GM20000 (cell line): Measurements from ENCODE around the gene FBP1.
"Not testable (repeated sequence)": the region's sequence is repeated elsewhere in the genome, so short reads cannot be mapped to it uniquely, and the experiment has no call there.

Experiments
- DNase-seq: peaks from one replicate; pipeline ENCODE4 v3.0.0; 2012; ENCODE audit warnings: low spot score
- TF ChIP-seq, protein P1 (sequence below): IDR thresholded peaks from 2 replicates; pipeline ENCODE4 v1.5.1; 2012; ENCODE audit warnings: mild to moderate bottlenecking, control low read depth; ENCODE audit errors: extremely low read depth, missing control alignments

The FBP1 gene

DNA sequence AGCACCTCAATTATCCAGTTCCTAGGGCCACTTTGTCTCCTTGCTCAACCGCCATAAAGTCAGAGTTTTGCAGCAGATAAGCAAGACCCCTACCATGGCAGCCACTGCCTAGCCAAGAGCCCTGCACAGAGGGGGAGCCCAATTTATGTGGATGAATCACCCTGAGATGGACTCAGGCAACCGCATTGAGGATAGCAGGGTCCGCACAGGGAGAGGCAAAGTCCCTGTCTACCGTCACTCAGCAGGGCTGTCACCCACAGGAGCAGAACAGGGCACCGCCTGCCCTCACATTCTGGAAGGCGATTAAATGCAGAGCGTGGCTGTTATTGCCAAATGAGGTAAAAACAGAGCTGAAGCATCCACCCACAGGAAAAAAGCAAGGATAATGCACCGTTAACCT is 47.4 kb downstream of the FBP1 start:
- TF ChIP-seq, protein P1, sequence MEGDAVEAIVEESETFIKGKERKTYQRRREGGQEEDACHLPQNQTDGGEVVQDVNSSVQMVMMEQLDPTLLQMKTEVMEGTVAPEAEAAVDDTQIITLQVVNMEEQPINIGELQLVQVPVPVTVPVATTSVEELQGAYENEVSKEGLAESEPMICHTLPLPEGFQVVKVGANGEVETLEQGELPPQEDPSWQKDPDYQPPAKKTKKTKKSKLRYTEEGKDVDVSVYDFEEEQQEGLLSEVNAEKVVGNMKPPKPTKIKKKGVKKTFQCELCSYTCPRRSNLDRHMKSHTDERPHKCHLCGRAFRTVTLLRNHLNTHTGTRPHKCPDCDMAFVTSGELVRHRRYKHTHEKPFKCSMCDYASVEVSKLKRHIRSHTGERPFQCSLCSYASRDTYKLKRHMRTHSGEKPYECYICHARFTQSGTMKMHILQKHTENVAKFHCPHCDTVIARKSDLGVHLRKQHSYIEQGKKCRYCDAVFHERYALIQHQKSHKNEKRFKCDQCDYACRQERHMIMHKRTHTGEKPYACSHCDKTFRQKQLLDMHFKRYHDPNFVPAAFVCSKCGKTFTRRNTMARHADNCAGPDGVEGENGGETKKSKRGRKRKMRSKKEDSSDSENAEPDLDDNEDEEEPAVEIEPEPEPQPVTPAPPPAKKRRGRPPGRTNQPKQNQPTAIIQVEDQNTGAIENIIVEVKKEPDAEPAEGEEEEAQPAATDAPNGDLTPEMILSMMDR = no peak
- DNase-seq = no peak

DNA sequence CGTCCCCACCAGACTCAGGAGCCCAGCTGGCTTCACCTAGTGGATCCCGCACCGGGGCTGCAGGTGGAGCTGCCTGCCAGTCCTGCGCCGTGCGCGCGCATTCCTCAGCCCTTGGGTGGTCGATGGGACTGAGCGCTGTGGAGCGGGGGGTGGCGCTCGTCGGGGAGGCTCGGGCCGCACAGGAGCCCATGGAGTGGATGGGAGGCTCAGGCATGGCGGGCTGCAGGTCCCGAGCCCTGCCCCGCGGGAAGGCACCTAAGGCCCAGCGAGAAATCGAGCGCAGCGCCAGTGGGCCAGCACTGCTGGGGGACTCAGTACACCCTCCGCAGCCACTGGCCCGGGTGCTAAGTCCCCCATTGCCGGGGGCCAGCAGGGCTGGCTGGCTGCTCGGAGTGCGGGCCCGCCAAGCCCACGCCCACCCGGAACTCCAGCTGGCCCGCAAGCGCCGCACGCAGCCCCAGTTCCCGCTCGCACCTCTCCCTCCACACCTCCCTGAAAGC is 48.2 kb downstream of the FBP1 start:
- DNase-seq = not testable (repeated sequence)

DNA sequence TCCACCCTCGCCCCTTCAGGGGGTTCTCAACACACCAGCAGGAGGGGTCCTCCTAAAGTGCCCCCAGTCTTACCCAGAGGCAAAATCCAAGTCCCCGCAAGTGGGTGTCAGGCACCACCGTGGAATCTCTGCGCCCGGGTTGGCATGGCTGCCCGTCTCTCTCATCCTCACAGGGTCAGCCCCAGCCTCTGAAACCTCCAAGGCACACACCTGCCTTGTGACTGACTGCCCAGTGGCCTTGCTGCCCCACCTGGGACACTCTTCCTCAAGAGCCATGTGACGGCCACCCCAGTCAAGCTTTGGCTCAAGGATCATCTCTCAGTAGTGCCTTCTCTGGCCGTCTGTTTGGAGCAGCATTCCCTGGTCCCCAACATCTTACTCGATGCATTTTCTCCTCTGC is 50.6 kb downstream of the FBP1 start:
- TF ChIP-seq, protein P1 = no peak
- no peak for DNase-seq

DNA sequence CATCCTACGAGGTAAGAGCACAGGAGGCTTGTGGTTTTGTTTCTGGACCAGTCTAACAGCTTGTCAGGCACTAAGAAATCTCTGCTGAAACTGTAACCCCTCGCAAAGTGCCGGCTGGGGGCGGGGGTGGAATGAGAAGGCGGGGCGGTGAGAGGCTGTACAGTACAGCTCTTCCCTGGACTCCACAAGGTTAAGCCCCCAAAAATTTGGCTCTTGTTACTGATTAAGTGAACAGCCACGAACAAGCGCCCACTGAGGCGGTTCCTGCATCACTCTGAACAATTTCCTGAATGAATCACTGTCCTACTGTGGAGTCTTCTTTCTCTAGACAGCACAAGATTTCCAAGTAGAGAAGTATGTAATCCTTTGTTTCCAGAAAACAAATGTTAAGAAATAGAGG is 52.5 kb downstream of the FBP1 start:
- TF ChIP-seq, protein P1 = no peak
- DNase-seq = no peak

DNA sequence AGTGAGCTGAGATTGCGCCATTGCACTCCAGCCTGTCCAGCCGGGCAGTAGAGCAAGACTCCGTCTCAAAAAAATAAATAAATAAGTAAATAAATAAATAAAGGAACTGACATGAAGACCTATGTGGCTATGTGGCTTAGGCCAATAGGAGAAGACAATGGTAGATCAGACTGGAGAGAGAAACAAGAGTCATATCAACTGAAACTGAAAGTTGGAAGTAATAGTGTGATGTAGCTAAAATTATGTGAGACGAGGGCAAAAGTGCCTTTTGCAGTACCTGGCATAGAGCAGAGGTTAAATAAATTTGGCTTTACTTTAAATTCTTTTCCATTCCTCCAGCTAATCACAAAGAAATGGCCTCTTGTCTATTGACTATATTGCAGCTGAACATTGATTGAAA is 53.0 kb downstream of the FBP1 start:
- no peak for DNase-seq
- TF ChIP-seq, protein P1 = no peak

DNA sequence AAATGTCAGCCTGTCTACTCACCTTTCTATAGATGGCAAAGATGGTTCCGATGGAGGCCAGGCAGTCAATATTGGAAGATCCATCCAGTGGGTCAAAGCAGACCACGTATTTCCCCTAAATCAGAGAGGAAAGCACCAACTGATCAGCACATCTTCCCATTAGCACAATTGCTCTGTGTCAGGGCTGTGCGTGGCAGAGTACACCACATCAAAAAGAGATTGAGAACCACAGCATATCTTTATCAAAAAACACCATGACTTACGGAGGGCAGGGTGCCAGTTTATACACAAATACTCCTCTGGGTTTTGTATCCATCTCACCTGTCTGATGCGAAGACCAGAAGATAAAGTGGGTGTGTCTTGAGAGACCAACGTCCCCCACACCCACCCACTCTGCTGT is 54.8 kb downstream of the FBP1 start:
- TF ChIP-seq, protein P1 = no peak

DNA sequence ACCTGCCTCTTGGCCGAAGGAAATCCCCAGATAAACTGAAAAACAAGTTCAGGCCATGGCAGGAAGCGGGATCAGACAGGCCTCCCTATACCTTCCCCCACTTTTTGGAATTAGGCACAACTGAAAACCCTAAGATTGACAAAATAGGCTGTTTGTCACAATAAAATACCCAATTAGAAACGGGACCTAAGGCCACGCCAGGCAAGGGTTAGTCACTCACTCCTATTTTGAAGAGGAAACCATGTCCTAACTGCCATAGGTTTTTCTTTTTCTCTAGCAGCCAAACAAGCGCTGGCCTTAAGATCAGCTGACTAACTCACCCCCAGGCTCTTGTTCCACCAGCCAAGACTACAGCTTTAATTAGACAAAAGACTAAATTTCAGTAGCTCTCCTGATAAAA is 57.6 kb downstream of the FBP1 start:
- DNase-seq = no peak
- TF ChIP-seq, protein P1 = no peak

More for the DNA sequence above, 54.8 kb downstream of the FBP1 start:
- no peak for DNase-seq

DNA sequence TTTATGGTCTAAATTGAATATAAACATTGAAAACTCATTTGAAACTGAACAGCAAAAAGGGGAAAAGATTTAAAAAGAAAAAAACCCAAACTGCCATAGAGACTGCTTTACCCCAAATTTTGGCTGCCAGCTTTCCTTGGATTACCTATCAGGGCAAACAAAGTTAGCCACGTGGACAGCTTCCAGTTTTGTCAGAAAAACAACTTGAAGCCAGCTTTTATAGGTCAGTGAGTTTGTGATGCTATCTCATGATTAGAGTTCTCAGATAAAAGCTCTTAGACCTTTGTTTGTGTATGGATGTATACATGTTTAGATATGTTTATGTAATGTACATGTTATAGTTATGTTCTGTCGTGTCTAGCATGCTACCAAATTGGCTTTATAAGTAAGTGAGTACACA is 61.7 kb downstream of the FBP1 start:
- TF ChIP-seq, protein P1 = no peak

More for the DNA sequence above, 61.7 kb downstream of the FBP1 start:
- no peak for DNase-seq
